ENCODE results near the gene RYR3. TPM values are rescaled to one million over a fixed set of nuclear protein-coding genes. Genes with fewer than 3 reads are reported as not detected.

The RYR3 gene
- total RNA-seq, 4 donors from 2014 or later, result 0.18 to 3.3 (median 2.3) TPM

- no peaks in the 10 kb centered on the region for H3K36me3 ChIP-seq
- TF ChIP-seq CTCF (IDR thresholded peaks at IDR 0.05), result no peak
- H3K4me1 ChIP-seq, result no peaks in the 10 kb centered on the region
- DNase-seq, result no peak
- H3K4me3 ChIP-seq, result no peak overlapping the region
- no peaks in the 10 kb centered on the region for H3K27me3 ChIP-seq
- H3K27ac ChIP-seq, result no peak overlapping the region
- no peaks in the 10 kb centered on the region for H3K9me3 ChIP-seq
These were observed 526.5 kb downstream of the RYR3 start for GRCh38 chr15:33837294-33837693.

- no peaks in the 10 kb centered on the region for H3K36me3 ChIP-seq
- TF ChIP-seq POLR2A (IDR thresholded peaks at IDR 0.05) (no peak), CTCF (IDR thresholded peaks at IDR 0.05) (no peak)
- H3K4me3 ChIP-seq, result no peak overlapping the region
- no peaks in the 10 kb centered on the region for H3K9me3 ChIP-seq
- H3K4me1 ChIP-seq, result no peaks in the 10 kb centered on the region
- no peak overlapping the region for H3K27ac ChIP-seq
- DNase-seq, result no peak
- no peaks in the 10 kb centered on the region for H3K27me3 ChIP-seq
These were observed 528.8 kb downstream of the RYR3 start for GRCh38 chr15:33839540-33839939.

GRCh38 chr15:33840615-33841014 is 529.8 kb downstream of the RYR3 start:
- TF ChIP-seq CTCF (IDR thresholded peaks at IDR 0.05), result no peak
- no peak for TF ChIP-seq POLR2A (IDR thresholded peaks at IDR 0.05)
- Histone ChIP-seq H3K36me3 (no peaks in the 10 kb centered on the region), H3K4me3 (no peak overlapping the region), H3K27ac (no peak overlapping the region), H3K4me1 (no peaks in the 10 kb centered on the region), H3K9me3 (no peaks in the 10 kb centered on the region), H3K27me3 (no peaks in the 10 kb centered on the region)
- no peak for DNase-seq

GRCh38 chr15:33844186-33844585 is 533.4 kb downstream of the RYR3 start:
- Histone ChIP-seq H3K27me3 (no peaks in the 10 kb centered on the region), H3K4me1 (no peaks in the 10 kb centered on the region), H3K4me3 (no peak overlapping the region), H3K9me3 (no peaks in the 10 kb centered on the region), H3K27ac (no peak overlapping the region), H3K36me3 (no peaks in the 10 kb centered on the region)
- no peak for DNase-seq
- TF ChIP-seq CTCF (IDR thresholded peaks at IDR 0.05) (no peak), POLR2A (IDR thresholded peaks at IDR 0.05) (no peak)

GRCh38 chr15:33844597-33844996 is 533.8 kb downstream of the RYR3 start:
- no peaks in the 10 kb centered on the region for H3K9me3 ChIP-seq
- H3K27ac ChIP-seq, result no peak overlapping the region
- no peak for TF ChIP-seq CTCF (IDR thresholded peaks at IDR 0.05)
- TF ChIP-seq POLR2A (IDR thresholded peaks at IDR 0.05), result no peak
- H3K36me3 ChIP-seq, result no peaks in the 10 kb centered on the region
- no peak for DNase-seq
- H3K4me1 ChIP-seq, result no peaks in the 10 kb centered on the region
- H3K4me3 ChIP-seq, result no peak overlapping the region
- no peaks in the 10 kb centered on the region for H3K27me3 ChIP-seq

DNA sequence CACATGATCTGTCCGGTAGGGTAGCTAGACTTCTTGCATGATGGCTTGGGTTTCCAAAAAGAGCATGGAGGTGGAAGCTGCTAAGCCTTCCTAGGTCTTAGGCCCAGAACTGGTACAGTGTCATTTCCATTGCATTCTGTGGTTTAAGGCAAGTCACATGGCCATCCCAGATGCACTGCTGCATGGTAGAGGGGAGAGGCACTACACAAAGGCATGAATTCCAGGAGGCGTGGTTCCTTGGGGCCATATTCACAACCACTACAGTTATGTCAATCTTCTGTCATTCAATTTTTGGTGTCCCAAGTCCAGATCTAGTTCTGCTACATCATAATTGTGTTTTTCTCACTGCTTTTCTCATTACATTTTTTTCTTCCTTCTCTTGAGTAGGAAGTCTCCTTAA is 535.4 kb downstream of the RYR3 start:
- H3K4me1 ChIP-seq, result no peaks in the 10 kb centered on the region
- H3K27me3 ChIP-seq, result no peaks in the 10 kb centered on the region
- no peak overlapping the region for H3K27ac ChIP-seq
- no peak for TF ChIP-seq POLR2A (IDR thresholded peaks at IDR 0.05)
- TF ChIP-seq CTCF (IDR thresholded peaks at IDR 0.05), result no peak
- H3K36me3 ChIP-seq, result no peaks in the 10 kb centered on the region
- DNase-seq, result no peak
- no peaks in the 10 kb centered on the region for H3K9me3 ChIP-seq
- H3K4me3 ChIP-seq, result no peak overlapping the region
